ENCODE measurements around the gene NOC2L. TPM values are rescaled to one million over a fixed set of nuclear protein-coding genes. Genes with fewer than 3 reads are reported as not detected.

Gene NOC2L
- total and polyA plus RNA-seq, 9 of the 15 experiments (the other 6 are each of a cell fraction or from before 2014, with no cell fraction given), result 4.0 to 410 (median 200) TPM

DNA sequence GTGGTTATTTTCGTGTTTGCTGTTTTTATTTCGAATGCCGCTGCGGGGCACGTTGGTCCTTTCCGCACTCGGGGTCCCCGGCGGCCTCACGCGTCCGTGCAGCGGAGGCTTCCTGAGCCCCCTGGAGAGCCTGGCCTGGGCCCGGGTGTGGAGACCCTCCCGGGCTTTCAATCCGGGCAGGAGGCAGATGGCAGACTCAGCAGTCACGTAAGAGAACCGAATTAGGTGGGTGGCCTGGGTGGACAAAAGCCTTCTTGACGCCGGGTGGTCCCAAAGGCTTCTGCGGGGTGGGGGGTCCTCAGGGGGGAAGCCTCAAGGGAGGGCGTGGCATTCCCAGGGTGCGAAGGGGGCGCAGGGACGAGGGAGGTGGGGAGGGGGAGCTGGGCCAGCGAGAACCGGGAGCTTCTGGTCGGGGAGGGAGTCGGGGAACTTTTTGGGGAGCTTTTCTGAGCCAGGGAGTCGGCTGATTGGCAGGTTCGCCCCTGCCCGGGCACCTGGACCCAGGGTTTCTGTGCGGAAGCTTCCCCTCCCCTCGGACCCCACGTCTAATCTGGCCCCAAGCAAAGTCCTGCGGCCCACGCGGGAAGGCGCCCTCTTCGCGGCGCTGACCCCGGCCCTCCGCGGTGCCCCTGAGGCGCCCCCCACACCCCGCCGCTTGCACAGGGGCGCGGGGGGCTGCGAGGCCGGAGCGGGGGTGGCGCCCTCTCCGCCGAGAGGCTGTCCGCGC is 42.2 kb upstream of the NOC2L start:
- Histone ChIP-seq H3K9me3 (replicated peaks; ENCODE audit: control insufficient read depth, insufficient read depth, low read depth, low read length) (no peaks in the 10 kb centered on the region), H3K27me3 (ENCODE audit: control insufficient read depth in 2 of 2, insufficient read depth in 2 of 2, low read length in 2 of 2) (no peaks in the 10 kb centered on the region), H3K9ac (ENCODE audit: insufficient read depth in 1 of 2, low read depth in 2 of 2, low read length in 2 of 2) (peak overlapping the region; percentile 86 to 99), H2AFZ (ENCODE audit: low read depth, low read length) (peak overlapping the region; percentile 89), H3K9me1 (ENCODE audit: control insufficient read depth, insufficient read depth, low read length) (no peaks in the 10 kb centered on the region), H3K4me2 (ENCODE audit: insufficient read depth, low read length) (peak overlapping the region; percentile 77), H3K79me2 (ENCODE audit: control insufficient read depth, insufficient read depth, low read length) (peaks cover 16% of the 10 kb centered on the region; the same call in 2 of the 3 replicates), H4K20me1 (replicated peaks; ENCODE audit: control insufficient read depth, insufficient read depth, low read length) (peaks cover 10% of the 10 kb centered on the region; the same call in 1 of the 2 replicates), H3K4me1 (replicated peaks in 1 of 2; ENCODE audit: control insufficient read depth in 2 of 2, insufficient read depth in 2 of 2, low read length in 2 of 2) (peaks cover 37 to 93% of the 10 kb centered on the region in 2 experiments), H3K36me3 (ENCODE audit: control insufficient read depth, insufficient read depth, low read length) (no peaks in the 10 kb centered on the region), H3K27ac (ENCODE audit: extremely low read depth, low read depth, low read length) (peak overlapping the region; percentile 95), H3K4me3 (peak overlapping the region; percentile 52)
- POLR2A ChIA-PET, result interaction anchor here (0.6 to 2.3 kb wide), 7 partner anchors 12 to 374 kb away, joined by 3 to 16 read pairs (median 4); partner anchors contain the start of genes AURKAIP1, ISG15 and KLHL17
- DNase-seq (ENCODE audit: extremely low read depth in 1 of 4, low spot score in 3 of 4) (peak; percentile 38 to 58 (median 44)), FAIRE-seq (no peak), ATAC-seq (peak; percentile 0; the same call in 2 of the 3 replicates)
- in situ Hi-C loops (cut with MboI), result no loop called here
- intact Hi-C loops (cut with micrococcal nuclease), result loop anchor here (5.0 kb wide), 1 partner anchor 61 kb away; no protein-coding TSS in a partner anchor
- CTCF ChIA-PET (ENCODE audit: low intra/inter-chr PET ratio), result interaction anchor here (0.7 to 1.5 kb wide), 2 partner anchors 16 to 297 kb away, joined by 3 to 9 read pairs; no protein-coding TSS in a partner anchor
- 7% methylated on average over 48 of the region's 58 CpGs for WGBS (ENCODE audit: insufficient coverage, low coverage, missing lambda C conversion rate)
- no TSS peak for BruUV-seq (replicated peaks)
- TF ChIP-seq XRCC3 (IDR thresholded peaks at IDR 0.05) (no peak), RBM22 (IDR thresholded peaks at IDR 0.05; ENCODE audit: low read depth, low read length, poor library complexity, severe bottlenecking) (peak; percentile 4), ZNF76 (CRISPR knock-in tag; IDR thresholded peaks at IDR 0.05; ENCODE audit: borderline replicate concordance) (0 out of 2 replicates have a peak, but pooled peaks have one; percentile 72), SMARCA4 (IDR thresholded peaks at IDR 0.05) (peak; percentile 7; the same call in 1 of the 2 replicates), NR2C2 (CRISPR knock-in tag; IDR thresholded peaks at IDR 0.05) (no peak; the same call in 1 of the 2 replicates), NR2C2 (tag; IDR thresholded peaks at IDR 0.05) (peak; percentile 37; the same call in 1 of the 2 replicates), C11orf30 (IDR thresholded peaks at IDR 0.05; ENCODE audit: low read depth) (no peak), RFX7 (CRISPR knock-in tag; IDR thresholded peaks at IDR 0.05) (no peak), CREM (IDR thresholded peaks at IDR 0.05; ENCODE audit: low read depth) (no peak), NFRKB (IDR thresholded peaks at IDR 0.05; ENCODE audit: low read depth) (no peak), CHD4 (IDR thresholded peaks at IDR 0.05; ENCODE audit: insufficient read depth, insufficient replicate concordance, low read depth, low read length, poor library complexity, severe bottlenecking) (peak; percentile 40)
- TF ChIP-seq, protein P1, sequence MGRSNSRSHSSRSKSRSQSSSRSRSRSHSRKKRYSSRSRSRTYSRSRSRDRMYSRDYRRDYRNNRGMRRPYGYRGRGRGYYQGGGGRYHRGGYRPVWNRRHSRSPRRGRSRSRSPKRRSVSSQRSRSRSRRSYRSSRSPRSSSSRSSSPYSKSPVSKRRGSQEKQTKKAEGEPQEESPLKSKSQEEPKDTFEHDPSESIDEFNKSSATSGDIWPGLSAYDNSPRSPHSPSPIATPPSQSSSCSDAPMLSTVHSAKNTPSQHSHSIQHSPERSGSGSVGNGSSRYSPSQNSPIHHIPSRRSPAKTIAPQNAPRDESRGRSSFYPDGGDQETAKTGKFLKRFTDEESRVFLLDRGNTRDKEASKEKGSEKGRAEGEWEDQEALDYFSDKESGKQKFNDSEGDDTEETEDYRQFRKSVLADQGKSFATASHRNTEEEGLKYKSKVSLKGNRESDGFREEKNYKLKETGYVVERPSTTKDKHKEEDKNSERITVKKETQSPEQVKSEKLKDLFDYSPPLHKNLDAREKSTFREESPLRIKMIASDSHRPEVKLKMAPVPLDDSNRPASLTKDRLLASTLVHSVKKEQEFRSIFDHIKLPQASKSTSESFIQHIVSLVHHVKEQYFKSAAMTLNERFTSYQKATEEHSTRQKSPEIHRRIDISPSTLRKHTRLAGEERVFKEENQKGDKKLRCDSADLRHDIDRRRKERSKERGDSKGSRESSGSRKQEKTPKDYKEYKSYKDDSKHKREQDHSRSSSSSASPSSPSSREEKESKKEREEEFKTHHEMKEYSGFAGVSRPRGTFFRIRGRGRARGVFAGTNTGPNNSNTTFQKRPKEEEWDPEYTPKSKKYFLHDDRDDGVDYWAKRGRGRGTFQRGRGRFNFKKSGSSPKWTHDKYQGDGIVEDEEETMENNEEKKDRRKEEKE (IDR thresholded peaks at IDR 0.05; ENCODE audit: borderline replicate concordance in 1 of 2, control insufficient read depth in 1 of 2, low read depth in 2 of 2, low read length in 1 of 2), result 0 out of 4 replicates have a peak, but pooled peaks of 1 of the 2 experiments have one; percentile 10
- TF ChIP-seq, protein P2, sequence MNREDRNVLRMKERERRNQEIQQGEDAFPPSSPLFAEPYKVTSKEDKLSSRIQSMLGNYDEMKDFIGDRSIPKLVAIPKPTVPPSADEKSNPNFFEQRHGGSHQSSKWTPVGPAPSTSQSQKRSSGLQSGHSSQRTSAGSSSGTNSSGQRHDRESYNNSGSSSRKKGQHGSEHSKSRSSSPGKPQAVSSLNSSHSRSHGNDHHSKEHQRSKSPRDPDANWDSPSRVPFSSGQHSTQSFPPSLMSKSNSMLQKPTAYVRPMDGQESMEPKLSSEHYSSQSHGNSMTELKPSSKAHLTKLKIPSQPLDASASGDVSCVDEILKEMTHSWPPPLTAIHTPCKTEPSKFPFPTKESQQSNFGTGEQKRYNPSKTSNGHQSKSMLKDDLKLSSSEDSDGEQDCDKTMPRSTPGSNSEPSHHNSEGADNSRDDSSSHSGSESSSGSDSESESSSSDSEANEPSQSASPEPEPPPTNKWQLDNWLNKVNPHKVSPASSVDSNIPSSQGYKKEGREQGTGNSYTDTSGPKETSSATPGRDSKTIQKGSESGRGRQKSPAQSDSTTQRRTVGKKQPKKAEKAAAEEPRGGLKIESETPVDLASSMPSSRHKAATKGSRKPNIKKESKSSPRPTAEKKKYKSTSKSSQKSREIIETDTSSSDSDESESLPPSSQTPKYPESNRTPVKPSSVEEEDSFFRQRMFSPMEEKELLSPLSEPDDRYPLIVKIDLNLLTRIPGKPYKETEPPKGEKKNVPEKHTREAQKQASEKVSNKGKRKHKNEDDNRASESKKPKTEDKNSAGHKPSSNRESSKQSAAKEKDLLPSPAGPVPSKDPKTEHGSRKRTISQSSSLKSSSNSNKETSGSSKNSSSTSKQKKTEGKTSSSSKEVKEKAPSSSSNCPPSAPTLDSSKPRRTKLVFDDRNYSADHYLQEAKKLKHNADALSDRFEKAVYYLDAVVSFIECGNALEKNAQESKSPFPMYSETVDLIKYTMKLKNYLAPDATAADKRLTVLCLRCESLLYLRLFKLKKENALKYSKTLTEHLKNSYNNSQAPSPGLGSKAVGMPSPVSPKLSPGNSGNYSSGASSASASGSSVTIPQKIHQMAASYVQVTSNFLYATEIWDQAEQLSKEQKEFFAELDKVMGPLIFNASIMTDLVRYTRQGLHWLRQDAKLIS (CRISPR knock-in tag; IDR thresholded peaks at IDR 0.05), result peak; percentile 95; the same call in 1 of the 2 replicates
